ENCODE data around the gene A2ML1.
"Not testable (repeated sequence)": the region's sequence is repeated elsewhere in the genome, so short reads cannot be mapped to it uniquely, and the experiment has no call there.

Gene A2ML1

DNA sequence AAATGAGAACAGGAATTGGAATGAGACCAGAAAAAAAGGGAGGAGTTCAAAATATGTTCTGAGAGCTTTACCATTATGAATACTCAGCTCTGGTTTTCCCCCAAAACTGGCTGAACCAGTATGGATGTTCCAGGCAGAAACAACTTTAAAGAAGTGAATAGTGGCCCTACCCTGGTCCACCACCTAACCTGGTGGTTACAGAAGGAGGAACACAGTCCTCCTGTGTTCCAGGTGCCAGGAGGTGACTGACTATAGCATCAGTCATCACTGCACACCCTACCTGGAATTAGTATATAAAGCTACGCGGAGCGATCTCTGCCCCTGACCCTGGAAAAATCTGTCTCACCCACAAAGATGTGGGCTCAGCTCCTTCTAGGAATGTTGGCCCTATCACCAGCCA, at the start of gene A2ML1:
Gene A2ML1 (plus strand): TSS at position 324 of the 400 bp plus-strand sequence. CDS start 31 bp downstream, at position 355.
- no peak for DNase-seq

DNA sequence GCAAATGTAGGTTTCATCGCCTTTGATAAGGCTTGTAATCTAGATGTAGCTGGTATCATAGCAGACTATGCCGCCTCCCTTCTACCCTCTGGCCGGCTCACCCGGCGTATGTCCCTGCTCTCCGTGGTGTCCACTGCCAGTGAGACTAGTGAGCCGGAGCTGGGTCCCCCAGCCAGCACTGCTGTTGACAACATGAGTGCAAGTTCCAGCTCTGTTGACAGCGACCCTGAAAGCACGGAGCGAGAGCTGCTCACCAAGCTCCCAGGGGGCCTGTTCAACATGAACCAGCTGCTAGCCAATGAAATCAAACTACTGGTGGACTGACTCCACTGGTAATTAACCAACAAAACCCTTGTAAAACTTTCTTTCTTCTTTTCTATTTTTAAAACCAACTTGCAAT, 49.0 kb upstream of the A2ML1 start:
- DNase-seq: no peak

DNA sequence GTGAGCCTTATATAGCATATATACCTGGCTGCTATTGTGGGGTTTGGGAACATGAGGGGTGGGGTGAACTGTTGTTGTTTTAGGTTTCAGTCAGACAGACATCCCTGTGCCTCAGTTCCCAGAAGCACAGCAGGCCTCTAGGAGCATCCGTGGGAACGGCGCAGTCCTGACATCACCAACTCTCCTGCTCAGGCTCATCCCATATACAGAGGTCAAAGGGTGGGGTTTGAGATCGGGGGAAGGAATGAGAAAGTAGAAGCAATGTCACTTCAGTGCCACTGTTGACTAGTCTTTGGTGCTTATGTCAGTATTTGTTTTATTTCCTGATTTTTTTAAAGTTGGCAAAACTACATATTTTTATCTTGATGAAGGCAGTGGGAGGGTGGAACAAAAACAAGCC, 43.1 kb upstream of the A2ML1 start:
- no peak for DNase-seq

DNA sequence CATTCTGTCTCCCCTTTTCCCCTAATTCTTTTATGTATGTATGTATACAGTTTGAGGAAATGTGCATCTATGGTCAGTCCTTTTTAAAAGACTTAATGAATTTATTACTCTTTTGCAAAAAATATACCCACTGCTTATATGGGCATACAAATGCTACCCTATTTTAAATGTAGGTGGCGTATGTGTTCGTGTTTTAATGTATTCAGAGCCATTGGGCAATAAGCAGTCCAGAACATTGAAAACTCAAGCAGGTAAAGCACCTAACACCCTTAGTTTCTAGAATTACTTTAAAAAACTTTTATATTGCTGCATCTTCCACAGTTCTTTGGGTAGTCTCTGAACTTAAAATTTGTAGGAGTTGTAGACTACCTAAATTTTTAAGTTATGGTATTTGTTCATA, 42.6 kb upstream of the A2ML1 start:
- no peak for DNase-seq

DNA sequence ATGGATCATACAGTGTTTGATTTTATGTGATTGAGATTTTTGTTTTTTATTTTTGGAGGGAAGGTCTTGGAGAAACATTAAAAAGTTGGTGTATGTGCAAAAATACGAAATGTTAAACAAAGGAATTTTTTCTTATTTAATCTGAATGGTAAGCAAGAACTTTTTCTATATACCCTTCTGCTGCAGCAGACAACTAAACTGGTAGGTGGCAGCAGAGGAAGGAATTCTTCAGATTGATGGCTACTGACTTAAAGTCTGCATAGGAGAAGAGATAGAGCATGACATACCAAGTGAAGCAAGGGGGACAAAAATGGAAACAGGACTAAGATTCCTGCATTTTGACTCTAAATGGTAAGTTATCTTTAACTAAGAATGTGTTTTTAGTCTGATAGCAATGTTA, 42.0 kb upstream of the A2ML1 start:
- no peak for DNase-seq

DNA sequence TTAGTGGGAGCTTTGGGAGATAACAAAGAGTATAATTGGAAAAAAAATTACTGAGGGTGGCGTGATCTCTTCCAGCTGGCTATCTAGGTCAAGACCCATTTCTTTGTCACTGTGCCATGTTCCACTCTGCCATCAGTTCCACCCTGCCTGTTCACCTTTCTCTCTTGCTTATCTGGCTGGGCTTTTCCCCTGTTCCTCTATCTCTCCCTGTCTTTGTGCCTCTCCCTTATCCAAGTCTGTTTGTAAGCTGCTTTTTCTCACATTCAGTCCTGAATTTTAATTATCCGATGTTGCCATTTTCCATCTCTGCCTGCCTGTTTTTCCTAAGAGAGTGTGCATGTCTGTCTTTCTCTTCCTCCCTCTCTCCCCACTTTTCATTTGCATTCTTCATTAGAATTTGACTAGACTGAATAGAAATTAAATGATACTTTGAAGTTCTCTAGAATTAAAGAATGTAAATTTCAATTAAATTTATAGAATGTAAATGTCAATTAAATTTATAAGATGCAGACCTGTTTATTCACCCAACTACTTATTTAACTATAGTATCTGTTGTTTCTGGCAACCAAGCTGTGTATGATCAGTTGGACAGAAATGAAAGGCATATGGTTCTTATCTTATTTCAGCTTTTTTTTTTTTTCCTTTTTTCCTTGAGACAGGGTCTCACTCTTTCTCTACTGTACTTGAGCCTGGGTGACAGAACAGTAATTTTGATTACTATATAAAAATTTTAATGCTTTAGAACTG, 40.9 kb upstream of the A2ML1 start:
- no peak for DNase-seq

DNA sequence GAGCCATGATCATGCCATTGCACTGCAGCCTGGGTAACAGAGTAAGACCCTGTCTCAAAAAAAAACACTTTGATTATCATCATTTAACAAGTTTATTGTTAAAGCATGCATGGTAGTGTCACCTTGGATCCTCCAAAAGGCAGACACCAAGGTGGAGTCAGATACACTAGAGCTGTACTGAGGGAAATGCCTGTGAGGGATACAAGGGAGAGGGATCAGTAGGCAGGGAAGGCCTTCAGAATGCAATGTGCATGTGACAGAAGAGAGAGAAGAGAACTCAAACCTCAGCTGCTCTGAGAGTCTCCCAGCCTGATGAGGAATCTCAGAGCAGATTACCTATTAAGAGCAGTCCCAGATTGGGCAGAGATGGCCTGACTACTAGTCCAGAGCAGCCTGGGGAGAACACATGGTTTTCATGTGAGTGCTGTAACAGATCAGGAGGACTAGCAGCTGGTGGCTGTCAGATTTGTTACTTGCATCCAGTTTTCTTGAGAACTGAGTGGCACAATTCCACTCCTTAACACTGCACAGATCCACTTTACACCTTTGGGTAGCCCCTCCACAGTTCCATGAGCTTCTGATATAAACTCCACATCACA, 38.0 kb upstream of the A2ML1 start:
- DNase-seq: no peak

DNA sequence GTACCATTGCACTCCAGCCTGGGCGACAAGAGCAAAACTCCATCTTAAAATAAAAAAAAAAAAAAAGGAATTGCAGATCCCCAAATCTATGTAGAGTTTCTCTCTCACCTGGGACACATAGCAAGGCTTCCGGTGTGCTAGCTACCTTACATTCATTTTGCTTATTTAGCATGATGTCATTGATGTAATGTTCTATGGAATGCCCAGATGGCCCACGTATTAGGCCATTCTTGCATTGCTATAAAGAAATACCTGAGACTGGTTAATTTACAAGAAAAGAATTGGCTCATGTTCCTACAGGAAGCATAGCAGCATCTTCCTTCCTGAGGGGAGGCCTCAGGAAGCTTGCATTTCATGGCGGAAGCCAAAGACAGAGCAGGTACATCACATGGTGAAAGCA, 36.9 kb upstream of the A2ML1 start:
- no peak for DNase-seq

DNA sequence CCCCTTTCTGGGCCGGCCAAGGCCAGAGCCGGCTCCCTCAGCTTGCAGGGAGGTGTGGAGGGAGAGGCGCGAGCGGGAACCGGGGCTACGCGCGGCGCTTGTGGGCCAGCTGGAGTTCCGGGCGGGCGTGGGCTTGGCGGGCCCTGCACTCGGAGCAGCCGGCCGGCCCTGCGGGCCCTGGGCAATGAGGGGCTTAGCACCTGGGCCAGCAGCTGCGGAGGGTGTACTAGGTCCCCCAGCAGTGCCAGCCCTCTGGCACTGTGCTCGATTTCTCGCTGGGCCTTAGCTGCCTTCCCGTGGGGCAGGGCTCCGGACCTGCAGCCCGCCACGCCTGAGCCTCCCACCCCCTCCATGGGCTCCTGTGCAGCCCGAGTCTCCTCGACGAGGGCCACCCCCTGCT, 35.2 kb upstream of the A2ML1 start:
- DNase-seq: not testable (repeated sequence)

DNA sequence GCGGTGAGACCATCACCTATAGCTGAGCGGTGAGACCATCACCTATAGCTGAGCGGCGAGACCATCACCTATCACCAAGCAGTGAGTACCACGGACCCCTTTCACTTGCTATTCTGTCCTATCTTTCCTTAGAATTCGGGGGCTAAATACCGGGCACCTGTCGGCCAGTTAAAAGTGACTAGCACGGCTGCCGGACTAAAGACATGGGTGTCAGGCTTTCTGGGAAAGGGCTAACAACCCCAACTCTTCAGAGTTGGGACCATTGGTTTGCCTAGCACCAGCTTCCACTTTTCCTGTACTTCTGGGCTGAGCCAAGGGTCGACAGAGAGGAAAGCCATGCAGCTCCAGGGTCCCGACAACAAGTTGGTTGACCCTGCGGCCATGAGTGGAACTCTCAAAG, 33.7 kb upstream of the A2ML1 start:
- DNase-seq: not testable (repeated sequence)

DNA sequence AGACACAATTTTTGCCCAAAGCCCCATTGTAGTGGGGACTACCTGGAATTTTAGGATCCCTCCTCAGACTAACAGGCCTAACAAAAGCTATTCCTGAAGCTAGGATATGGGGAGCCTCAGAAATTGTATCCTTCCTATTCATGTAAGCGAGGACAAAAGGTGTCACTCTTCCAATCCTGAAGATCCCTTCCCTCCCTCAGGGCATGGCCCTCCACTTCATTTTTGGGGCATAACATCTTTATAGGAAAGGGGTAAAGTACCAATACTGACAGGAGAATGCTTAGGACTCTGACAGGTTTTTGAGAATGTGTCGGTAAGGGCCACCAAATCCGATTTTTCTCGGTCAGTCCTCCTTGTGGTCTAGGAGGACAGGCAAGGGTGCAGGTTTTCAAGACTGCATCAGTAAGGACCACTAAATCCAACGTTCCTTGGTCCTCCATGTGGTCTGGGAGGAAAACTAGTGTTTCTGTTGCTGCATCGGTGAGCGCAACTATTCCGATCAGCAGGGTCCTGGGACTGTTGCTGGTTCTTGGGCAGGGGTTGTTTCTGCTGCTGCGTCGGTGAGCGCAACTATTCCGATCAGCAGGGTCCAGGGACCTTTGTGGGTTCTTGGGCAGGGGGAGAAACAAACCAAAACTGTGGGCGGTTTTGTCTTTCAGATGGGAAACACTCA, 32.9 kb upstream of the A2ML1 start:
- DNase-seq: not testable (repeated sequence)

DNA sequence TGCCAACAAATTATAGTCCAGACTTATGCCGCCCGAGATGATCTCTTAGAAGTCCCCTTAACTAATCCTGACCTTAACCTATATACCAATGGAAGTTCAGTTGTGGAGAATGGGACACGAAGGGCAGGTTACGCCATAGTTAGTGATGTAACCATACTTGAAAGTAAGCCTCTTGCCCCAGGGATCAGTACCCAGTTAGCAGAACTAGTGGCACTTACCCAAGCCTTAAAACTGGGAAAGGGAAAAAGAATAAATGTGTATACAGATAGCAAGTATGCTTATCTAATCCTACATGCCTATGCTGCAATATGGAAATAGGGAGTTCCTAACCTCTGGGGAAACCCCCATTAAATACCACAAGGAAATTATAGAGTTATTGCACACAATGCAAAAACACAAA, 29.2 kb upstream of the A2ML1 start:
- DNase-seq: not testable (repeated sequence)

DNA sequence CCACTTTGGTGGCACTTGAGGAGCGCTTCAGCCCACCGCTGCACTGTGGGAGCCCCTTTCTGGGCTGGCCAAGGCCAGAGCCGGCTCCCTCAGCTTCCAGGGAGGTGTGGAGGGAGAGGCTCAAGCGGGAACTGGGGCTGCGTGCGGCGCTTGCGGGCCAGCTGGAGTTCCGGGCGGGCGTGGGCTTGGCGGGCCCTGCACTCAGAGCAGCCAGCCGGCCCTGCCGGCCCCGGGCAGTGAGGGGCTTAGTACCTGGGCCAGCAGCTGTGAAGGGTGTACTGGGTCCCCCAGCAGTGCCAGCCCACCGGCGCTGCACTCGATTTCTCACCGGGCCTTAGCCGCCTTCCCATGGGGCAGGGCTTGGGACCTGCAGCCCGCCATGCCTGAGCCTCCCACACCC, 27.8 kb upstream of the A2ML1 start:
- DNase-seq: not testable (repeated sequence)

DNA sequence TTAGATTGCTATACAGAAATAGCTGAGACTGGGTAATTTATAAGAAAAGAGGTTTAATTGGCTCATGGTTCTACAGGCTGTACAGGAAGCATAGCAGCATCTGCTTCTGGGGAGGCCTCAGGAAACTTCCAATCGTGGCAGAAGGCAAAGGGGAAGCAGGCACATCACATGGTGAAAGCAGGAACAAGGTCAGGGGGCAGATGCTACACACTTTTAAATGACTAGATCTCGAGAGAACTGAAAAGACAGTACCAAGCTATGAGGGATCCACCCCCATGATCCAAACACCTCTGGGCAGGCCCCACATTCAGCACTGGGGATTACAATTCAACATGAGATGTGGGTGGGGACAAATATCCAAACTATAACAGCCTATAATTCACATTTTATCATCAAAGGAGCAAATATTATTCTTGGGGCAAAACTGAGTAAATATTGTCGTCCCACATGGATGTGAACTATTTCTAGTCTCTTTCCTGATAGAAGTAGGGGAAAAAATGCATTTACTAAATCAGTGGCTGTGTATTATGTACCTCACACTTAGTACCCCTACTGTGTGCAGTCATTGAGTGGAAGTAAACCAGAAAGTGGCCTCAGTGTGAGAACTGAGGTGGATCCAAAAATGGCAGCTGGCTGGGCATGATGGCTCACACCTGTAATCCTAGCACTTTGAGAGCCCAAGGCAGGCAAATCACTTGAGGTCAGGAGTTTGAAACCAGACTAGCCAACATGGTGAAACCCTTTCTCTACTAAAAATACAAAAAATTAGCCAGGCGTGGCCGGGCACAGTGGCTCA, 25.4 kb upstream of the A2ML1 start:
- no peak for DNase-seq

DNA sequence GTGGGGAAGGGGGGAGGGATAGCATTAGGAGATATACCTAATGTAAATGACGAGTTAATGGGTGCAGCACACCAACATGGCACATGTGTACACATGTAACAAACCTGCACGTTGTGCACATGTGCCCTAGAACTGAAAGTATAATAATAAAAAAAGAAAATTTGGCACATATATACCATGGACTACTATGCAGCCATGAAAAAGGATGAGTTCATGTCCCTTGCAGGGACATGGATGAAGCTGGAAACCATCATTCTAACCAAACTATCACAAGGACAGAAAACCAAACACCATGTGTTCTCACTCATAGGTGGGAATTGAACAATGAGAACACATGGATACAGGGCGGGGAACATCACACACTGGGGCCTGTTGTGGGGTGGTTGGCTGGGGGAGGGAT, 21.2 kb upstream of the A2ML1 start:
- DNase-seq: not testable (repeated sequence)

DNA sequence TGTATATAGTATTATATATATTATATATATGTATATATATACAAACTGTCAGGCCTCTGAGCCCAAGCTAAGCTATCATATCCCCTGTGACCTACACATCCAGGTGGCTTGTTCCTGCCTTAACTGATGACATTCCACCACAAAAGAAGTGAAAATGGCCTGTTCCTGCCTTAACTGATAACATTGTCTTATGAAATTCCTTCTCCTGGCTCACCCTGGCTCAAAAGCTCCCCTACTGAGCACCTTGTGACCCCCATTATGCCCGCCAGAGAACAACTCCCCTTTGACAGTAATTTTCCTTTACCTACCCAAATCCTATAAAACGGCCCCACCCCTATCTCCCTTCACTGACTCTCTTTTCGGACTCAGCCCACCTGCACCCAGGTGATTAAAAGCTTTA, 17.6 kb upstream of the A2ML1 start:
- not testable (repeated sequence) for DNase-seq

DNA sequence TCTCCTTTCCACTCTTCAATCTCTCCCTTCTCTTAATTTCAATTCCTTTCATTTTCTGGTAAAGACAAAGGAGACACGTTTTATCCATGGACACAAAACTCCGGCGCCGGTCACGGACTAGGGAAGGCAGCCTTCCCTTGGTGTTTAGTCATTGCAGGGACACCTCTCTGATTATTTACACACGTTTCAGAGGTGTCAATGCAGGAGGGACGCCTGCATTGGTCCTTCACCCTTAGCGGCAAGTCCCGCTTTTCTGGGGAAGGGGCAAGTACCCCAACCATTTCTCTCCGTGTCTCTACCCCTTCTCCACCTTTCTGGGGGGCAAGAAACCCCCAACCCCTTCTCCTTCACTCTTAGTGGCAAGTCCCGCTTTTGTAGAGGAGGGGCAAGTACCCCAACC, 16.9 kb upstream of the A2ML1 start:
- DNase-seq: not testable (repeated sequence)

DNA sequence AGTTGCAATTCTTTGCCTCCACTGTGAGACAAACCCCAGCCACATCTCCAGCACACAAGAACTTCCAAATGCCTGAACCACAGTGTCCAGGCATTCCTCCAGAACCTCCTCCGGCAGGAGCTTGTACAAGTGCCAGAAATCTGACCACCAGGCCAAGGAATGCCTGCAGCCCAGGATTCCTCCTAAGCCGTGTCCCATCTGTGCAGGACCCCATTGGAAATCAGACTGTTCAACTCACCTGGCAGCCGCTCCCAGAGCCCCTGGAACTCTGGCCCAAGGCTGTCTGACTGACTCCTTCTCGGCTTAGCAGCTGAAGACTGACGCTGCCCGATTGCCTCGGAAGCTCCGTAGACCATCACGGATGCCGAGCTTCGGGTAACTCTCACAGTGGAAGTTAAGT, 15.3 kb upstream of the A2ML1 start:
- DNase-seq: not testable (repeated sequence)

DNA sequence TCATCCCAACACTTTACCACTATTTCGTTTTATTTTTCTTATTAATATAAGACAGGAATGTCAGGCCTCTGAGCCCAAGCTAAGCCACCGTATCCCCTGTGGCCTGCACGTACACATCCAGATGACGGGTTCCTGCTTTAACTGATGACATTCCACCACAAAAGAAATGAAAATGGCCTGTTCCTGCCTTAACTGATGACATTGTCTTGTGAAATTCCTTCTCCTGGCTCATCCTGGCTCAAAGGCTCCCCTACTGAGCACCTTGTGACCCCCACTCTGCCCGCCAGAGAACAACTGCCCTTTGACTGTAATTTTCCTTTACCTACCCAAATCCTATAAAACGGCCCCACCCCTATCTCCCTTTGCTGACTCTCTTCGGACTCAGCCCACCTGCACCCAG, 12.3 kb upstream of the A2ML1 start:
- not testable (repeated sequence) for DNase-seq

DNA sequence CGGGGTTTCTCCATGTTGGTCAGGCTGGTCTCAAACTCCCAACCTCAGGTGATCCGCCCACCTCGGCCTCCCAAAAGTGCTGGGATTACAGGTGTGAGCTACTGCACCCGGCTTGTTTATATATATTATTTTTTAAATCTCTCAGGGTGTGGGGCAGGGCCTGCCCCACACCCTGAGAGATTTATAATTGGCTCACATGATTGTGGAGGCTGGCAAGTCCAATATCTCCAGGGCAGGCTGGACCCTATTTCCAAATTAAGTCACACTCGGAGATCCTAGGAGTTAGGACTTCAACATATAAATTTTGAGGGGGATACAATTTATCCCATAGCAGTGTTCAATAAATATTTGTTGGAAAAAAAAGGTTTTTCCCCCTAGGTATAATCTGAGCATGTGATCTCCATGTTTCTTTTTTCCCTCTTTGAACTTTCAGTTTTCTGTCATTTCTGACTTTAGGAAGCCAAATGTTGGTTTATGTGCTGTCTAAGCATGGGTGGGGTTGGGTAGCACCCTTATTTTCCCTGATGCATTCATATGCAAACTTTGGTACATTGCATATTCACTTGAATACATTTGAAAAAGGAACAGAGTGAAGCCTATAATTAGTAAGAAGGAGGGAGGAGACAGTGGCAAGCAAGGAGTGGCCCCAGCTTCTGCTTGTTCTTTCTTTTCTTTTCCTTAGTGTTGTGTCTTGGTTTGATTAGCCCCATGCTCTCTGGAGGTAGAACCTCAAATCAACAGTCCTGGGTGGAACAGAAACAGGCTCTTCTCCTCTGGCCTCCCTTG, 8.7 kb upstream of the A2ML1 start:
- no peak for DNase-seq

DNA sequence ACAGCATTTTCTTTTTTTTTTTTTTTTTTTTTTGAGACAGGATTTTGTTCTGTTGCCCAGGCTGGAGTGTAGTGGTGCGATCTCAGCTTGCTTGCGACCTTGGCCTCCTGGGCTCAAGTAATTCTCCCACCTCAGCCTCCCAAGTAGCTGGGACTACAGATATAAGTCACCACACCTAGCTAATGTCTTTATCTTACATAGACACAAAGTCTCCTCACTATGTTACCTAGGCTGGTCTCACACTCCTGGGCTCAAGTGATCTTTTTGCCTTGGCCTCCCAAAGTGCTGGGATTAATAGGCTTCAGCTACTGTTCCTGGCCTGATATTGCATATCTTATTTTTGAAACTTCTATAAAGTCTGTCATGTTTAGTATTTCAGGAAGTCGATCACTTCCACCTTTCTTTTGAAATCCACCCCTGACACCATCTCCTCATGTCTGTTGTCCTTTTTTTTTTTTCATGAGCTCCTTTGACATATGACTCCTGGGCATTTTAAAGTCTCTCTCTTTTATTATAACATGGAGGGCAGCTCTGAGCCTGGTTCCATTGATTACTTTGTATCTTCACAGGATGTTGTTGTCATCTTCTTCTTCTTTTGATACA, 5.9 kb upstream of the A2ML1 start:
- DNase-seq: no peak

DNA sequence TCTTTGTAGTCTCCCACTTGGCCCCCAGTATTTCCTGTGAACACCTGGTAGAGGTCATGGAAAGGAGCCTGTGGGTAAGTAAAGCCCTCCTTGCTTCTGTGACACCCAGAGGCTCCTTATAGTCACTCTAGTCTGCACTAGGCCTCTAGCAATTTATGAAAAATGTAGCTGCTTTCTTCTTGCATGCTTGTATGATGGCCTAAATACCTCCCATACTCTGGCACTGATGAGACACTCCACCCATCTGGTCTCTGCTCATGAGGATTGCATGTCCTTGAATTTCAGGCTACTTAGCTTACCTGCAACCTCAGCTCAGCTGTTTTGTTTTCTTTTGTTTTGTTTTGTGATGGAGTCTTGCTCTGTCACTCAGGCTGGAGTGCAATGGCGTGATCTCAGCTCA, 4.6 kb upstream of the A2ML1 start:
- DNase-seq: no peak
